HG02938 (cell line): ENCODE data around the gene CHCHD4.

ENCODE experiments used
- ATAC-seq: cut with Tn5 transposase; IDR thresholded peaks from one replicate; pipeline ENCODE4 v1.9.1; 2021; ENCODE audit warnings: mild to moderate bottlenecking, moderate library complexity; ENCODE audit not compliant: unreplicated experiment

The CHCHD4 gene

DNA sequence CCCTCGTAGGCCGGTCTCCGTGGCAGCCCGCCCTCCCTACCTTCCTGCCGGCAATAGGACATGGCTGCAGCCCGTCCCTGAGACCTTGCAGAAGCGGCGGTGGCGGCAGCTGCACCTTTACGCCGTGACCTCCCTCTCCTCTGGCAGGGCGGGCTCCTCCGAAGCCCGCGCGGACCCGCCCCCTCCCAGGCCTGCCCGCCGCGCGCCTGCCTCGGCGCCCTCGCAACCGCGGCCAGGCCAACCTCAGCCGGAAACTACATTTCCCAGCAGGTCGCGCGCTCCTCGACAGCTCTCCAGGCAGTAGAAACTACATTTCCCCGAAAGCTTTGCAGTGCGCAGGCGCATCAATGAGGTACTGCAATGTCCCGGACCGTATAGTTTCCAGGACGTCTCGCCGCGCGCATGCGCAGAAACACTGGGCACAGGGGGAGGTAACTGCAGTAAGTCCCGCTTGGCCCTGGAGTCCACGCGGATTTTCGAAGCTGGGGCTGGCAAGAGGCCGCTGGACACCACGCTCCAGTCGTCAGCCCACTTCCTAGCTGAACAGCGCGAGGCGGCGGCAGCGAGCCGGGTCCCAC lies at the start of gene CHCHD4, which contains the start of gene TMEM43:
CHCHD4 (minus strand) TSS at position 256 of the 578 bp plus-strand sequence; CDS start at position 62, 194 bp downstream.
TMEM43 (plus strand) TSS at position 438 of the 578 bp plus-strand sequence. CDS start 142 bp downstream, outside the sequence.
- ATAC-seq, result peak; percentile 86

DNA sequence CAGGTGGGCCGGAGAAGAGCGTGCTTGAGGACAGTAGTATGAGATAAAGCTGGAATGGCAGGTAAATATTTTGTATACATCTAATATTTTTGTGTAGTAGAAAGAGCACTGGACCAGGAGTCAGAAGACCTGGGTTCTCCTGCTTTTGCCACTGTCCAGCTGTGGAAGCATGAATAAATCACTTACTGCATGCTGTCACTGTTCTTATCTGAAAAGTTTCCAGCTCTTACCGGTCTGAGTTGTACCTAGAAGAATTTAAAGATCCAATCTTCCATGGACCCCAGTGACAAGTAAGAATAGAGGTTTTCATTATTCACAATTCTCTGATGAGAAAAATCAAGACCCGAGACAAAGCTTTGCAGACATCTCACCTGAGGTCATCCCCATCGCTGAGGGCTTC lies 47.8 kb upstream of the CHCHD4 start:
- no peak for ATAC-seq

DNA sequence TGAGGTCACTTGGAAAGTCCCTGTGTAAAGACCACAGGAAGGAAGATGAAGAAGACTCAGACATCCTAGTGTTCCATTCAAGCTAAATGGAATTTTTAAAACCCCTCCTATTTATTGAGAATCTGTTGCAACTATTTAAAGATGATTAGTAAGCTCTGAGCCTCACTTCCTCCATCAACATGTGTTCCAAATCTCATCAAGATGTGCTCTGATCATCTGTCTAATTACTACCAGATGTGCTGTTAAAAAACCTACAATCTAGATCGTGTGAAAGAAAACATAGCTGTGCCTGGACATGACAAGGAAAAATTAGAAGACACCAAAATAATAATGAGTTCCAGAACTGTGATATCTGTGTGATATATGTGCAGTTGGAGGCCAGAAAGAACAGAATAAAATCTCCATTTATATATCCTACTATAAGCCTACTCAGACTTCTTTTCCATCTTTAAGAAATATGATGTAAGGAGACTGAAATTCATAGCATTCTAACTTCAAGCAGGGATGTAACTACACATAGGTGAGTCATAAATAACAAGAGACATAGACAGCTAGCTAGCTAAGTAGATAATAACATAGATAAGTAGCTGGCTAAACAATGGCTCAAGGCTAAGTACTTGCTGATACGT lies 46.0 kb upstream of the CHCHD4 start:
- ATAC-seq, result no peak

DNA sequence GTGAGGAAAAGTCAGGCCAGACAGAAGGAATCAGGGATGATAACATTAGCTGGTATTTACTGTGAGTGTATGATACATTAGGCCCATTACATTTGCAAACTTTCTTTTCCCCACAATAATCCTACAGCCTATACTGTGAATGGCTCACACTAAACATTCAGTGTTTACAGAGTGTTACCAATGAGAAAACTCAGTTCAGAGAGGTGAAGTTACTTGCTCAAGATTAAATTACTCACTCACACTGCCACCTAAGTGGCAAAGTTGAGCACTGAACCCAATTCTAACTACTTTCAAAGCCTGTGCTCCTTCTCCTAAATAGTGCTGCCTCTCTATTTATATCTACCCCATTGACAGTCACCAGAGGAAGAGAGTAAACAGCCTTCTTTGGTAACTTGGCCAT lies 45.2 kb upstream of the CHCHD4 start:
- ATAC-seq, result no peak

DNA sequence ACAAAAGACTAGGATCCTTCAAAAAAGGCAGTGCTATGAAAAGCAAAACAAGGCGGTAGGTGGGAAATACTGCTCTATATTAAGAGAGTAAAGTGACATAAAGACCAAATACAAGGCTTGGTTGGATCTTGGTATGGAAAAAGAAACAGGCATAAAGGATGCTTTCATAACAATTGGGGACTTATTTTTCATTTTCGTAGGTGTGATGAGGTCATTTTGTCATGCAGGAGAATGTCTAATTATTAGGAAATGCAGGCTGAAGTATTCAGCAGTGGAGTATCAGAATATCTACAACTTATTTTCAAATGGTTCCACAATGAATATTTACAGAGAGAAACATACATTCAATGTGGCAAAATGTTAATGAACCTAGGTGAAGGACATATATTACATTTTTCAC lies 44.8 kb upstream of the CHCHD4 start:
- ATAC-seq, result no peak

DNA sequence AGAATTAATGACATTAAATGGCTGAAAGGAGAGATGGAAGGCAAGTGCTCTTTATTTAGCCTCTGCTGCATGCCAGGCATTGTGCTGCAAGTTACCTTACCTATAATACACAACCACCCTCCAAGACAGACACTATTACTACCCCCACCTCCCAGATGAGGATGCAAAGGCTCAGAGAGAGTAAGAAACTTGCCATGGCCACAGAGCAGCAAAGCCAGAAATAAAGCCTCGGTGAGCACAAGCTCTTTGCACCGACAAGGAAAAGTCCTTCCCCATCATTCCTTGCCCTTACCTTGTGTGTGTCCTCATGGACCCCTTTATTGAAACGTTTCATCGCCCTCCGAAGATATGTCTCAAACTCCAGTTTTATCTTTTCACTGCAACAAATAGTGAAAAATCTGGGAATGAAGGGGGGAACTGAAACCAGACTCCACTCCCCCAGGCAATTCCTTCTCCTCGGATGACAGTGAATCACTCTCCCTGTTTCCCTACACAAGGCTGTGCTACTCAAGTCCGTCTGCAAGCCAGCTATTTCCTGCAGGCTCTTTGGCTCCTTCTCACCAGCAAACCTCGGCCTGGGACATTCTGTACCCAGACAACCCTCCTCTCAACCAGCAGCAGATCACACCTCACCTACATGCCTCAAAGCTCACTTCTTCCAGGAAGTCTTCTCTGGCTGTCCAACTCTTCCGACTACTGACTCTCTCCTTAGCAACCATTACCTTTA lies 42.4 kb upstream of the CHCHD4 start:
- ATAC-seq, result no peak

DNA sequence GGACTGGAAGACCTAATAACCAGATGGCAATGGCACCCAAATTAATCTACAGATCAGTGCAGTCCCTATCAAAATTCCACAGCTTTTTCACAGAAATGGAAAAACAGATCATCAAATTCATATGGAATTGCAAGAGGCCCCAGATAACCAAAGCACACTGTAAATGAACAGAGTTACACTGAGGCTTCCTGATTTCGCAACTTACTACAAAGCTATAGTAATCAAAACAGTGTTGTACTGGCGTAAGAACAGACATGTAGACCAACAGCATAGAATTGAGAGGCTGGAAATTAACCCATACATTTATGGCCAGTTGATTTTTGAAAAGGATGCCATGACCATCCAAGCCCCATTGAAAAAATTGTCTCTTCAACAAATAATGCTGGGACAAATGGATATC lies 37.5 kb upstream of the CHCHD4 start:
- ATAC-seq, result no peak

DNA sequence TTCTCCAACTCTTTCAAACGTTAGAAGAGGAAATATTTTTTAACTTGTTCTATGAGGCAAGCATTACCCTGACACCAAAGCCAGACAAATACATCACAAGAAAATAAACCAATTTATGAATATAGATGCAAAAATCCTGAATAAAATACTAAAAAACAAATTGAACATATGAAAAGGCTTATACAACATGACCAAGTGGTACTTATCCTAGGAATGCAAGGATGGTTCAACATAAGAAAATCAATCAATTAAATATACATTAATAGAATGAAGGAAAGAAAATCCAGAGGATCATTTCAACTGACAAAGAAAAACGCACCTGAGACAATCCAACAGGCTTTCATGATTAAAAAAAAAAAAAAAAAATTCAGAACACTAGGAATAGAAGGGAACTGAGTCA lies 36.6 kb upstream of the CHCHD4 start:
- no peak for ATAC-seq

DNA sequence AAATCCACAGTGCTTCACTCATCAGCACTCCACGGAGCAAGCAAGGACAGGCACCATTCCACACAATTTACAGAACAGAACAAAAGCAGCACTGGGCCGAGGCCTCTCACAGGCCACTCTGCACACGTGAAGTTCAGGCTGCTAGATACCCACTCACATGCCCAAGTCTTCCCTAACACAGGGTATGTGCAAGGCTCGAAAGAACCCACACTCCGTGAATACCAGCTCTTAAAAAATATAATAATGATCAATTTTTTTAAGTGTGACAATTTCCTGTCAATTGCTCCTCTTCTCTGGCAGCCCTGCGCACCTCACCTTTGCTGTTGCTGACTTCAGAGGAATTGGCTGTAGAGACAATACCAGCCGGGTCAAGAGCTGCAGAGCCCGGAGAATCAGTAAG lies 34.8 kb upstream of the CHCHD4 start:
- no peak for ATAC-seq

DNA sequence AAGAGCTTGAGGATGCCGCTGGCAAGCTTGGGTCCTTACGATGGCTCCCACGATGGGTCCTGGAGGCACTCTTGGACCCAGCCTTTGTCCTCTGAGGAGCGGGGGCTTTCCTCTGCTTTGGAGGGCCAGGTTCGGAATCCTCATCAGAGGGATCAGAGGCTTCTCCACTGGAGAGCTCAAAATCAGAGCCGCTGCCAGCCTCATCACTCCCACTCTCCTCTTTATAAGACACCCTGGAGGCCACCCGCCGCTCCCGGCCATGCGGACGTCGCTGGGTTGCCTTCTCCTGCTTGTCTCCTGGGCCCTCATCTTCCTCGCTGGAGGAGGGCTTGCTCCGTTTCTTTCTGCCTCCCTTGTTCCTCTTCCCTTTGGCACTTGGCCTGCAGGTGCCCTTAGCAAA lies 33.7 kb upstream of the CHCHD4 start:
- no peak for ATAC-seq

DNA sequence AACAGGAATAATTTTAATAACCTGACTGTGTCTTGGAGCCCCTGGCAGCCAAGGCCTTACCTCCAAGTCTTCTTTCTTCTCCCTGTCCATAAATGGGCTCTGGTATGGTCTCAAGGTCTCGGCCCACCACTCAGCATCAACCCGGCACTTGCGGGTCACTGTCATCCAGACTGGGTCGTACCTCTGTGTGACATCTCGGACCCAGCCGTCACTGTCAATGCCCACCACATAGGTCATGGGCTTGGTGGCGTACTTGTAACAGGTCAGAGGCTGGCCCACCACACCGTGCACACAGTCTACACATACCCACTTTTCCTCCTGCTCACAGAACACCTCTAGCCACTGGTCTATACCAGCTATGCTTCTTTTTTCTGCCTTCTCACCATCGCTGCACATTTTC lies 33.3 kb upstream of the CHCHD4 start:
- ATAC-seq, result no peak

DNA sequence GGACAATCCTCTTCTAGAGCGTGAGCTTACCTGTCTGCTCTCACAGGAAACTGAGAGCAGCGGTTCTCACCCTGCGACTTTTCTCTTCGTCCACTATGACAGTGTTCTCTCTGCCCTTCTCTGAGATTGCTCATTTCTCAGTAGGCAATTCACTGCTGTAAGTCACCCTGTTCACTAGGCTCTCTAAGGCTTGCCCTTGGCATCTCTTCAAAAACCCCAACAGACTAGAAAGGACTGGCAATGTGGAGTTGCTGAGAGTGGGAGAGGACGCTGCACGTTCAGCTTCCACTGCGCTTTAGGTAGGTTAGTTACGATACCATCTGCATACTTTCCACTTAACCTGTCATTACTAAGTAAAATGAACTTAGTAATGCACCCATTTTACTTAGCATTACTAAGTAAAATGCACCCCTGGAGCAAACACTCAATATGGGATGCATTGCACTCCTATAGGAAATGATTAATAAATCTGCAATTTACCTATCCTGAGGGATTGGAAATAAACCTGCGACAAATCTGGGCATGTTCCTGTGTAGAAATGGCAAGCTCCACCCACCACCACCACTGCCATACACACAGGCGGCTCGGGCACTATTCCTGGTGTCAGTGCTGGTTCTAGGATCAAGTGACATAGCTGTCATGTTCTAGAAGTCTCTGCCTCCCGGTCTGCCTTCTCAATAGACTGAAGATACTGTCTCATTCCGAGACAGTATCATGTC lies 32.3 kb upstream of the CHCHD4 start:
- ATAC-seq, result no peak

DNA sequence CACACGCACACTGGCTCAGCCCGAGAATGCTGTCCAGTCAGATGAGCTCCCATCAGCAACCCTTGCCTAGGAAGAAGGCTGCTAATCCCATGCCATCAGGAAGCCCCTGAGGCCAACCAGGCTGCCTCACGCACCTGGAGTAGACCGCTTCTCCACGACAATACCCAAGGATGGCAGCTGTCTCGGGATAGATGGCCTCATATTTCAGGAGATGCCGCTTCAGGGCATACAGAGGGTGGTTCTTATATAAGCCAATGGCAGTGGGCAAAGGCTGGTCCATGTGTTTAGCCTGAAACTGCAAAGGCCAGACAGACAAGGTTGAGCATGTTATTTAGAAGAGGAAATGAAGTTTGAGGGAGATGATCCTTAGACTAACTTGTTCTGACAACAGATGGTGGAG lies 31.5 kb upstream of the CHCHD4 start:
- ATAC-seq, result no peak

DNA sequence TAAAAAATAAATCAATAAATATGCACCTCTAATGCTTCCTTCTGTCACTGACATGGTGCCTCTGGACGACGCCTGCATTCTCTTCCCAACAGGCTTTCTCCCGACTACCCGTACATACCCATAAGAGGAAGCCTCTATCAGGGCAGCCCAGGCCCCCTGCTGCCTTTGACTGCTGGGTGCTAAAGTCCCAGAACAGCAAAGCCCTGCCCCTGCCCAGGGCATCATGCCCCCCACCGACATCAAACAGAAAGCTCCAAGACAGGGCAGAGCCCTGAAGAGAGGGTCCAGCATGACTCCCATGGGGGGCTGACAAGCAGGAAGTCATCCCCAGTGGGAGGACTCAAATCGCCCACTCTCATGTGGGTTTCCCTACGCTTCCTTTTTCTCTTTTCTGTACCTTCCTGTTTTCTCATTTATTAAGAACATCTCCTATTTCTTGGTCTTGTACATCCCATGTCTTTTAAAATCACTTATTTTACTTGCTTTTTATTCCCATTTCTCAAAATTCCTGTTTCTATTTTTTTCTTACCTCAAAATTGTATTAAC lies 30.3 kb upstream of the CHCHD4 start:
- no peak for ATAC-seq

DNA sequence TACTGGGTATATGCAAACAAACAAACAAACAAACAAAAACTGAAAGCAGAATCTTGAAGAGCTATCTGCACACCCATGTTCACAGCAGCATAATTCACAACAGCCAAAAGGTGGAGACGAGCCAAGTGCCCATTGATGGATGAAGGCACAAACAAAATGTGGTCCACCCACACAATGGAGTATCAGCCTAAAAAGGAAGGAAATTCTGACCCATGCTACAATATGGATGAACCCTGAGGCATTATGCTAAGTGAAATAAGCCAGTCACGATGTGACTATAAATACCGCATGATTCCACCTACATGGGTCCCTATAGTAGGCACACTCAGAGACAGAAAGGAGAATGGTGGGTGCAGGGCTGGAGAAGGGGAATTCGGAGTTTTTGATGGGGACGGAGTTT lies 29.6 kb upstream of the CHCHD4 start:
- ATAC-seq, result no peak

DNA sequence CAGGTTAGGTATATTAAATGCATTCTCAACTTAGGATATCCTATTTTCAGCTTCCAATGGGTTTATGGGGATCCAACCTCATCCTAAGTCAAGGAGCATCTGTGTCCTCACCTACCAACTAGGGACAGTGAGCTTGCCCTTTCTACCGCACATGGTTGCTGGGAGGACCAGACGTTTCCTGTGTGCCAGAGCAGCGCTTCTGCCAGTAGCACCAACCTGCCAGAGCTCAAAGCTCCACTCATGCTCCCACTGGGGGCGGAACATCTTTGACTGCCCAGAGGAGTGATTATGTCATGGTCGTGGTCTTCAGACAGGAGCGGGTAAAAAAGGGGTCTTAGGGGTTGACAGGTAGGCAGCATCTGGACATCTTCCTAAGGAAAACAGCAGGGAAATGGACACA lies 29.0 kb upstream of the CHCHD4 start:
- ATAC-seq, result no peak

DNA sequence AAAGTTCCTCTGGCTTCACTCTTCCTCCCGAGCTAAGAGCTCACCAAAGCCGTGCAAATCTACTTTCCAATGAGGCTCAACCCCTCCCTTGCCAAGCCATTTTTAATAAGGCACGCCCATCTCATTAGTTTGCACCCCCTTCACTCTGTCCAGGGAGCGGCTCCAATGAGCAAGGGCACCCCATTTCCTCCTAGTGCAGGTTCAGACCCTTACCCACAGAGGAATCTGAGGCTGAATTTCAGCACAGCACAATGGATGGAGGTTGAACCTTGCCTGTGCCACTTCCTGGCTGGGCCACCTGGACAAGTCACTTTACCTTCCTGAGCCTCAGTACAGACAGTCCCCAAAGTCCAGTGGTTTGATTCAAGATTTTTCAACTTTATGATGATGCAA lies 28.3 kb upstream of the CHCHD4 start:
- ATAC-seq, result no peak

DNA sequence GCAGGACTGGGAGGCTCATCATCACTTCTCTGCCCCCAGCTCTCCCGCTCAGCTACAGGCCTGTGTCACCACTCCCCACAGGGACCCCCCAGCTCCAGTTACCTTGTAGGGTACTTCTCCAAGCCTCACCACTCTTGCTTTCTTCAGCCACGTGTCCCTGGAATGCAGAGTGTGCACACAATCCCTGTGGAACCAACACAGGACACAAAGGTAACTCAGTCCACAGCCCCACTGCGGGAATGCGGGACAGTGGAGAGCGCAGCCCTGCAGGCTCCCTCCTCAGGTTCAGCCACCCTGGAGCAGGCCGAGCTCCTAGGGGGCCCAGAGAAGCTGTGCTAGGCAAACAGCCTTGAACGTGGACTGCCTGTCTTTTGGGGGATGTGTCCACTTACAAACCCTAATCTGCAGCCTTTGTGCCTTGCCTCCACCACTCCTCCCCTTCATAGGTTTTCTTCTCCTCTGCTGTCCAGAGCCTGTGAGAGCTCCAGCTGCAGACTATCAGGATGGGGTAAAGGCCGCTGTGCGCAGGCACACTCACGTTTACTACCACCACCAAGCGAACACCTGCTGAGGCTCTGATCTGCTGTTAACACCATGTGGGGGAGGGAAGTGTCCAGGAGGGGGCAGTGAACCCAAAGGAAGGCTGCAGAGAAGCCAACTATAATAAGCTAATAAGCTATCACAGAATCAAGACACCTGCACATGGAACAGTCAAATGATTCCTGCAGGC lies 27.7 kb upstream of the CHCHD4 start:
- no peak for ATAC-seq

DNA sequence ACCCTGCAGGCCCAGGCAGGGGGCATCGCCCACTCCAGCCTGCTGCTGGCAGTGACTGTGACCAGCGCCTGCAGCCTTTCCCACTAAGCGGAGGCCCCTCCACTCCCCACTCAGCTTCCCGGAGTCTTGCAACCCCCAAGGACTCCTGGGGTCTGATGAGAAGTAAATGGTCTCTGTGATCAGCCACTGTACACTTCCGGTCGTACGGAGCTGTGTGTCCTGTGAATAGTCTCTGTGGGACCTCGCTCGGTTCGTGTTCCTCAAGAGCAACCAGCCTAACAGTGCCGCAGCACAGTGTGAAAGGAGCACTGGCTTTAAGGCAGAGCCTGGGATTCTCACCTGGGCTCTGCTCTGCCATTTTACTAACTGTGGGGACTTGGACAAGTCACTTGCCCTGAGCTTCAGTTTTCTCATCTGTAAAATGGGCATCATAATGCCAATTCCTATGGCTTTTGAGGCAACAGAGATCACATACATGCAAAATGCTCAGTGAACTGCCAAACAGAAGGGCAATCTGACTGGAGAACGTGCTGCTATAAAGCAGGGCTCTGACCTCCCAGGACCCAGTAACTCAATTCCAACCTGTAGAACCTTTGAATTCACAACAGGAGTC lies 26.9 kb upstream of the CHCHD4 start:
- no peak for ATAC-seq

DNA sequence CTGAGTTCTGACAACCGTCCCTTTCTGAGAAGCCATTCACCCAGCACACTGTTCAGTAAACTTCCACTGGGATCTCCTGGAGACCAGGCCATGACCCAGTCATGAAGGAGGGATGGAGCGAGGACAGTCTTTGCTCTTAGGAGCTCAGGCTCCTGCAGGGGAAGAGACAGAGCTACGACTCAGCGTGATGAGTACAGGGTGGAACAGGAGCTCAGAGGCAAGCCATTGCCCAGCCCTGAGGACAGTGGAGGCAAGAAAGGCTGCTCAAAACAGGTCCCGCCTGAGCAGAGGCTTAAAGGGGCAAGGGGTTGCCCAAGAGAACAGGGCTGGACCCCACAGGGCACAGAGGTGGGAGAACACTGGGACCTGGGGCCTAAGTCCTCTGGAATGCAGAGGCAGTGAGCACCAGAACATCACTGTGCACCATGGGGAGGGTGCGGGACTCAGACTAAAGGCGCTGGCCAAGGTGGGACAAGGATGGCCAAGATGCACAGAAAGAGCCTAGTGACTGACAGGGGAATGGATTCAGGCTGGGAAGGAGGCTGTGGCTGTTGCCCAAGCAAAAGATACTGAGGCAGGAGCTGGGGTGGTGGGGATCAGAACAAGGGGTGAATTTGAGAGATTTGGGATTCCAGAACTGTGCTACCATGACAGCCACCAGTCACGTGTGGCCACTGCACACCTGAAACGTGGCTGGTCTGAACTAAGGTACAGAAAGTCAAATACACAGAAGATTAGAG lies 26.0 kb upstream of the CHCHD4 start:
- ATAC-seq, result no peak
